ENCODE data around the gene ADGRV1.

ADGRV1 gene

DNA sequence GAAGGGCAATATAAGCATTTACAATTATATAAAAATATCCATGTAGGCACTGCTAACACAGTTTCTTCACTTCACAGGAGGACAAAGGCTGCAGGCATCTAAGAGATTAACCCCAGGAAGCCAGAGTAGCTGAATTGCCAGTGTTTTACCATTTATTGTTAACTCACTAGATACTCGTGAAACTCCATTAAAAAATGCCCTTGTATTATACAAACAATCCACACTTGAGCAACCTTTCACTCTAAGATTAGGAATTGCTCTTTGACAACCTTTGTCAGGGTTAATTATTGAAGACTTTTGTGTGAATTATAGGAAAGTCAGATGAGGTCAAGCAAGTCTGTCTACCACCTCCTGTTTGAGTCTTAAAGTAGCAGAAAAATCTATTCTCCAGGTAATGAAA is 317.8 kb downstream of the ADGRV1 start:
- DNase-seq, result no peak

DNA sequence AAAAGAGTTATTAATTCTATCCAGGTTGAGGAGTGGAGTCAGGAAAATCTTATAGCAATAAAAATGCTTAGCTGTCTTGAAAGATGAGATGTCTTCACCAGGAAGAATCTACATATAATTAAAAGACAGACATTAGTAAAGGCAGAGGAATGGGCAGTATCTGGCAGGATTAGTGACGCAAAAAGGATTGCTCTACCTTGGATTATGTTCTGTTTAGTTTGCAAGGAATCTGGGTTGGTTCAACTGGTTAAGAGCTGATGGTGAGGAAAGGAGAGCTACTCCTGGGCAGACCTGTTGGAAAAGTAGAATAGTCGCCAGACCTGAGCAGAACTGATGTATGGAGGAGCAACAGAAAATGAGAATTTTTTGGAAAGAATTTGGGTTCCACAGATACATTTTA is 318.5 kb downstream of the ADGRV1 start:
- DNase-seq, result no peak

GRCh38 chr5:90878081-90878480 is 319.5 kb downstream of the ADGRV1 start:
- no peak for DNase-seq

GRCh38 chr5:90878549-90879196 is 320.1 kb downstream of the ADGRV1 start:
- DNase-seq, result no peak

- DNase-seq, result no peak
These were observed 323.1 kb downstream of the ADGRV1 start for GRCh38 chr5:90881626-90882150.

DNA sequence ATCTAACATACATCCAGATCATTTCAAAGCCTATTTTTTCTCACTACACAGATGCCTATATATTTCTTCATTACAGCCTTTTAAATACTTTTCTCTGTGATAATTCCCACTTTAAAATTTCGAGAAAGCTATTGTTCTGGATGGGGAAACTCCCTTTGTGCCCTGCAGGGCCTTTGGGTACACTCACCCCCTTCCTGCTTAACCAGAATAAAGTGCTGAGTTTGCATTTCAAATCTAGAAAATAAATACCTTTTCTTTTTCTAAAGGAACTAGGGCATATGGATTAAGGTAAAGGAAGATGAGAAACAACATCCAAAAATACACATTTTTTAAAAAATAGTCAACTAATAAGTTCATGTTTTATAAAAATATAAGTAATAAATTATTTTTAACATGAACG is 323.9 kb downstream of the ADGRV1 start:
- DNase-seq, result no peak

- DNase-seq, result no peak
These were observed 326.7 kb downstream of the ADGRV1 start for GRCh38 chr5:90885180-90885868.

DNA sequence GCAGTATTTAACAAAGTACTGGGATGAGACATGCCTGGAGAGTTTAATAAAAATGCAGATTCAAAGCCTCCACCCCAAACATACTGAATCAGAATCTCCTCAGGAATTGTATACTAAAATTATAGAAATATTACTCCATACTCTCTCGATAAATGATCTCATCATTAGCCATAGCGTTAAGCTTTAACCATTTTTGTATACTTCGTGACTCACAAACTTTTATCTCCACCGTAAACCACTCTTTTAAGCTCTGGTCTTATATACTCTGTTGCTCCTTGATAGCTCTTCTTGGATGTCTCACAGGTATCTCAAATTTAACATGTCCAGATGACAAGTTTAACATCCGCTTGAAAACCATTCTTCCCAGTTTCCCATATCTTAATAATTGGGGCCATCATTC is 327.8 kb downstream of the ADGRV1 start:
- no peak for DNase-seq

DNA sequence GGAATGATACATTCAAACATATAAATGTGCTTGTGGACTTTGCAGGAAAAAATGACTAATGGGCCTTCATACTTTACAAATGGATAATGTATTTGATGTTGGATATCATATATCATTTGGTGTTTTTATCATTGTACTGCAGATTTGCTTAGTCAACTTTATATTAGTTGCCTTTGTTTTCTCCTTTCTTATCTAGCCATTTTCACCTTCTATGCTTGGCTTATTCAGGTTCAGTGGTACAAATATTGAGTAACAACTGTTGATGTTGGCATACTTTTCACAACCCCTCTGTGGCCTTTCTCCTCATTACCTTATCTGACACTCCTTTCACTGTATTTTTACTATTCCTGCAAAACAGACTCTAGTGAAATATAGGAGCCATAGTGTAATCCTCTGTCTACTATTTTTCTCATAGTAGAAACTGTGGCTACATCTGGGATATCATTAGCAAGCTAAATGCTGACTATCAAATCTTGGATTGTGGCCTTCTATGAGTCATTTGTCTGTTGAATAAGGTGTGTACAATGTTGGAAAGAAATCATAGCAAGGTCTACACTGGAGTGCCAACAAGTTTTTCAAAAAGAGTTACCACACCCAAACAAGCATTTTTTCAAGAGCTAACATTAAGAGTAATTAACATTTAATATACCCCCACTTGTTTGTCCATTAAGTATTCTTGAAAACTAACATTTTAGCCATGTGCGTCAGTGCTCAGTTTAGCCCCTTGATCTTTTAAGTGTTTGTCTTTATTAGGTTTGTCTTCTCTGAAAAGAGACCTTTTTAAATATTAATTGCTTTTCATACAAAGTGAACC is 330.1 kb downstream of the ADGRV1 start:
- no peak for DNase-seq

DNA sequence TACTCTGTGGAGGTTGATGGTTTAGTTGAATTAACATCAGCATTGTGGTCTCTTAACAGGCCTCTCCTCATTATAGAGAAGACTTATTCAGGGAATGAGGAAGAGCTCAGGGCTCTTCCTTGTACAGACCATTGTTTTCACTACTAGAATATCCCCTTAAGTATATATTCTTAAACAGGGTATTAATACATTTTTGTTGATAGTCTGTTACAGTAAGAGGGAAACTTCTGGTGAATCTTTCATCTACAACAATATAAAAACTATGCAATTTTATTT is 330.7 kb downstream of the ADGRV1 start:
- no peak for DNase-seq

DNA sequence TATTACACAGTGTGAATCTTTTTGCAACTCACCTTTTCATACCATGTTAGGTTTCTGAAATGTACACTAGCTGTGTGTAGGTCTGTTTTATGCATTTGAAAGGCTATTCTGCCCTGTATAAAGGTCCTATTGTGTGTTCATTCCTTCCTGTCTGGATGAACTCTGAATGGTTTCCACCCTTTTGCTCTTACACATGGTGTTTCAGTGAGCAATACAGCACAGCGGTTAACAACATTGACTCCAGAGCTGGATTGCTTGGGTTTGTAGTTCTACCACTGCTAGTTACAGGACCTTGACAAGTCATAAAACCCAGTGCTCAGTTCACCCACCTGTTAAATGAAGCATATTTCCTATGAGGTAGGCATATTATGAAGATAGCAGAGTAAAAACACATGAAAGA is 331.6 kb downstream of the ADGRV1 start:
- no peak for DNase-seq

DNA sequence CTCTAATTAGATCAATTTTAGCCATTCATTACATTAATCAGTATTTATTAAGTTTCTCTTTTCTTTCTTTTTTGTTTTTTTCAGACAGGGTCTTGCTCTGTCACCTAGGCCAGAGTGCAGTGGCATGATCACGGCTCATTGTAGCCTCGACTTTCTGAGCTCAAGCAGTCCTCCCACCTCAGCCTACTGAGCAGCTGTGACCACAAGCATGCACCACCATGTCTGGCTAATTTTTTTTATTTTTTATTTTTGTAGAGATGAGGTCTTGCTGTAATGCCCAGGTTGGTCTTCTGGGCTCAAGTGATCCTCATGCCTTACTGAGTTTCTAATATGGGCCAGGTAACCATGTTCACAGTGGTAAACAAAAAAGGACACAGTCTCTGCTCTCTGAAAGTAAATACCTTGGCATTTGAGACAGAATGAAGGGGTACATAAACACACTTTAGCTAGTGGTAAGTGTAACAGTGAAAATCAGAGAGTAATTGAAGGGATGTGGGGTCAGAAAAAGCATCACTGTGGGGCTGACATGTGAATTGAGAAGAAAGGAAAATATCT is 336.3 kb downstream of the ADGRV1 start:
- DNase-seq, result no peak

GRCh38 chr5:90897618-90898017 is 339.0 kb downstream of the ADGRV1 start:
- DNase-seq, result no peak

- DNase-seq, result no peak
These were observed 339.9 kb downstream of the ADGRV1 start for GRCh38 chr5:90898326-90899013.

DNA sequence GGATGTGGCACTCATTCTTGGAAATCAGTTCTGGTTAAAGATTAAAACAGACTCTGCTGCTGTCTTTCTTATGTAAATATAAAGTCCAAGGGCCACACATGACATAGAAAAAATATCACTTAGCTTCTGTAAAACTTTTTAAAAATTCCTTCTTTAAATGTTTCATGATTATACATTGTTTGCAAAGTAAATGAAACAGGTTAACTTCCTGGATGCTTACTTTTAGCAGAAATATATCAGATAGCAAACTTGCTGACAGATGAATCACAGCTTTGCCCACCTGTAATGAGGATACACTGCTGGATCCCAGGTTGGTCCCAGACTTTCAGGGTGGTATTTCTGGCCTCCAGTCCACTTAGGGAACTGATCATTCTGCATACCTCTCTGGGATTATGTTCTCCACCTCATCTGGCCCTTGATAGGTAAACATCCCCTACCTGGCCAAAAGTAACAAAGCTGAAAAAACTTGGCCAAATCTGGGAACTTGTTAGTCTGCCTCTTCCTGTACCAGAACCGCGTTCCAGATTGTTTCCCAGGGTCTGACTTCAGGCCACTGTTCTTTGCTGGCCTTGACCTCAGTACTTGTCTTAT is 340.5 kb downstream of the ADGRV1 start:
- no peak for DNase-seq

GRCh38 chr5:90901261-90901660 is 342.7 kb downstream of the ADGRV1 start:
- no peak for DNase-seq

DNA sequence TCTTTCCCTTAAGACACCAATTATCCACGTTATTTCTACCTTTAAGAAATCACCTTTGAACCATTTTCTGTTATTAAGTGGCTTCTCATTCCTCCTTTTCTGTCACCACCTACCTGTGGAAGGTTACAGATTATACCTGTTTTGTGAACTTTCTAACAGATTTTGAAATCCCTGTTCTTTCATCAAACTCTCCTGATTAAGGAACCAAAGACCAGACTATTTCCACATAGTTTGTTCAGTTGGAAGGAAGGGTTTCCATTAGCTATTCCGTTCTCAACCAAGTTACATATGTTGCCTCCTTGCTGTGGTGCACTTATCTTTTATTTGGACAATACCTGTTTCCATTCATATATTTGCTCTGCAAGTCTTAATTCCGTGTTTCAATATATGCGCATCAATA is 343.6 kb downstream of the ADGRV1 start:
- no peak for DNase-seq

GRCh38 chr5:90902651-90903386 is 344.2 kb downstream of the ADGRV1 start:
- DNase-seq, result no peak

GRCh38 chr5:90909101-90909503 is 350.5 kb downstream of the ADGRV1 start:
- DNase-seq, result no peak

- DNase-seq, result no peak
These were observed 351.3 kb downstream of the ADGRV1 start for GRCh38 chr5:90909940-90910339.

DNA sequence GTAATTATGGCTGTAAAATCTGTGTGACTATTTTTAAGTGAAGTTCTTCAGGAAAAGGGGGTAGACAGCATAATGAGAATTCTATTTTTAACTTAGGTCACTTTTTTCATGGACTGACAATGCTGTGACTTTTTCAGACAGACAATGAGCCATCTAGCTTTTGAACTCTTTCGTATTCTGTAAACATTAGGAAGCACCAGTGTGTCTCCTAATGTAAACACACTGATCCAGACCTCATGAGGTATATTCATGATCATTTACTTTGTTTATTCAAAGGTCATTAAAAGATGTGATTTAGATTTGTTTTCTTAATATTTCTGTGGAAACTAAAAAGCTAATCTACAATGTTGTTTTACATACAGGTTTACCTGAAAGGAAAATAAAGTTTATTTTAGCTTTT is 352.6 kb downstream of the ADGRV1 start:
- no peak for DNase-seq

DNA sequence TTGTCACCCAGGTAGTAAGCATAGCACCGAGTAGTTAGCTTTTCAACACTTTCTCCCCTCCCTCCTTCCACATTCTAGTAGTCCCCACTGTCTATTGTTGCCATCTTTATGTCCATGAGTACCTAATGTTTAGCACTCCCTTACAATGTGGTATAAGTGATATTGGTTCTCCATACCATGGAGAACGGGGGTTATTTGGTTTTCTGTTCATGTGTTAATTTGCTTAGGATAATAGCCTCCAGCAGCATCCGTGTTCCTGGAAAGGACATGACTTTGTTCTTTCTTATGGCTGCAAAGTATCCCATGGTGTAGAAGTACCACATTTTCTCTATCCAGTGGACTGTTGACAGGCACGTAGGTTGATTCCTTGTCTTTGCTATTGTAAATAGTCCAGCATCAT is 353.9 kb downstream of the ADGRV1 start:
- DNase-seq, result no peak

All from KG1 (cell line).